ENCODE measurements around the gene MATCAP1. TPM values are rescaled to one million over a fixed set of nuclear protein-coding genes. Genes with fewer than 3 reads are reported as not detected.

MATCAP1 gene
- total RNA-seq, 2 experiments from 2014 or later = 9.7 to 10.6 TPM

GRCh38 chr16:67210069-67210937 lies 26.5 kb upstream of the MATCAP1 start:
- no peaks in the 10 kb centered on the region for H3K4me1 ChIP-seq (ENCODE audit: insufficient read depth, low read length)
- Mint-ChIP-seq H3K27ac (no peak overlapping the region), H3K36me3 (ENCODE audit: low read depth) (peaks cover 5% of the 10 kb centered on the region), H3K9me3 (no peaks in the 10 kb centered on the region), H3K27me3 (no peaks in the 10 kb centered on the region), H3K4me1 (ENCODE audit: low read depth) (no peaks in the 10 kb centered on the region), H3K4me3 (no peak overlapping the region)
- intact Hi-C loops (cut with DNase I, micrococcal nuclease) = no loop called here
- ATAC-seq (ENCODE audit: poor library complexity) (no peak), DNase-seq (no peak)
- no peak overlapping the region for H3K4me3 ChIP-seq (ENCODE audit: low read length)
- no peaks in the 10 kb centered on the region for H3K9me3 ChIP-seq (ENCODE audit: control insufficient read depth in 1 of 2, insufficient read depth in 1 of 2, low read length in 2 of 2)
- H3K36me3 ChIP-seq (ENCODE audit: insufficient read depth, low read length) = peaks cover 16% of the 10 kb centered on the region
- no peaks in the 10 kb centered on the region for H3K27me3 ChIP-seq (ENCODE audit: control insufficient read depth in 1 of 2, insufficient read depth in 2 of 2, low read length in 2 of 2)
- ChIA-PET POLR2A (interaction anchor here (1.3 kb wide), 1 partner anchor 16 kb away, joined by 3 read pairs; the partner anchor contains the start of gene TMEM208), CTCF (no interaction called here)
- no peak overlapping the region for H3K27ac ChIP-seq (ENCODE audit: low read depth in 1 of 2, low read length in 2 of 2)
- no peak for TF ChIP-seq CTCF (IDR thresholded peaks at IDR 0.05)

DNA sequence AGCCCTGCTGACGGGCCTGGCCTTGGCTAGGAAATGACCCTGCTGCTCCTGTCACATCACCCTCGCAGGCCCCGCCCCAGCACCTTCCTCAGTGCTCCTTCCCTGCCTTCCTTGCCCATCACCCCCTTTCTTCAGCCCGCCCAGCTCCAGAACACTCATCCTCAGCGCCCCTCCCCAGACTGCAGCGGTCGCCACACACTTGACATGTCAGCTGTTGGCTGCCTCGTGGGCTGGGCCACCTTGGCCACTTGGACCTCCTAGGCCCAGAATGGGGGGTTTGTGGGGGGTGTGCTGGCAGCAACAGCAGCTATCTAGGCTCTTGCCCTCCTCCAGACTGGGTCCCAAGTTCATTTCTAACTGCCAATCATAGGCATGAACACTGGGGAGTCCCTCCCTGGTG lies 25.8 kb upstream of the MATCAP1 start:
- intact Hi-C loops (cut with DNase I, micrococcal nuclease) = no loop called here
- CTCF ChIA-PET = no interaction called here
- Mint-ChIP-seq H3K27me3 (no peaks in the 10 kb centered on the region), H3K9me3 (no peaks in the 10 kb centered on the region), H3K4me1 (ENCODE audit: low read depth) (no peaks in the 10 kb centered on the region), H3K27ac (no peak overlapping the region), H3K36me3 (ENCODE audit: low read depth) (peaks cover 5% of the 10 kb centered on the region), H3K4me3 (no peak overlapping the region)
- H3K4me1 ChIP-seq (ENCODE audit: insufficient read depth, low read length) = no peaks in the 10 kb centered on the region
- H3K27ac ChIP-seq (ENCODE audit: low read depth in 1 of 2, low read length in 2 of 2) = no peak overlapping the region
- no peak for DNase-seq
- H3K4me3 ChIP-seq (ENCODE audit: low read length) = no peak overlapping the region
- no peak for ATAC-seq (ENCODE audit: poor library complexity)
- POLR2A ChIA-PET = interaction anchor here (1.3 kb wide), 1 partner anchor 17 kb away, joined by 3 read pairs; the partner anchor contains the start of gene TMEM208
- peaks cover 16% of the 10 kb centered on the region for H3K36me3 ChIP-seq (ENCODE audit: insufficient read depth, low read length)
- H3K27me3 ChIP-seq (ENCODE audit: control insufficient read depth in 1 of 2, insufficient read depth in 2 of 2, low read length in 2 of 2) = no peaks in the 10 kb centered on the region
- TF ChIP-seq CTCF (IDR thresholded peaks at IDR 0.05) = no peak
- H3K9me3 ChIP-seq (ENCODE audit: control insufficient read depth in 1 of 2, insufficient read depth in 1 of 2, low read length in 2 of 2) = no peaks in the 10 kb centered on the region

GRCh38 chr16:67208154-67208896 lies 24.6 kb upstream of the MATCAP1 start:
- POLR2A ChIA-PET = interaction anchor here (0.7 kb wide), 1 partner anchor 1064 kb away, joined by 3 read pairs; no protein-coding TSS in a partner anchor
- Mint-ChIP-seq H3K27me3 (no peaks in the 10 kb centered on the region), H3K9me3 (no peaks in the 10 kb centered on the region), H3K27ac (no peak overlapping the region), H3K4me1 (ENCODE audit: low read depth) (no peaks in the 10 kb centered on the region), H3K4me3 (no peak overlapping the region), H3K36me3 (ENCODE audit: low read depth) (peaks cover 11% of the 10 kb centered on the region)
- H3K27me3 ChIP-seq (ENCODE audit: control insufficient read depth in 1 of 2, insufficient read depth in 2 of 2, low read length in 2 of 2) = no peaks in the 10 kb centered on the region
- intact Hi-C loops (cut with DNase I, micrococcal nuclease) = no loop called here
- DNase-seq = no peak
- H3K27ac ChIP-seq (ENCODE audit: low read depth in 1 of 2, low read length in 2 of 2) = no peak overlapping the region
- CTCF ChIA-PET = interaction anchor here (0.6 to 1.3 kb wide), 2 partner anchors 11 to 254 kb away, joined by 3 to 4 read pairs; no protein-coding TSS in a partner anchor
- no peak for ATAC-seq (ENCODE audit: poor library complexity)
- no peak overlapping the region for H3K4me3 ChIP-seq (ENCODE audit: low read length)
- no peaks in the 10 kb centered on the region for H3K9me3 ChIP-seq (ENCODE audit: control insufficient read depth in 1 of 2, insufficient read depth in 1 of 2, low read length in 2 of 2)
- TF ChIP-seq CTCF (IDR thresholded peaks at IDR 0.05) = no peak
- H3K36me3 ChIP-seq (ENCODE audit: insufficient read depth, low read length) = peaks cover 23% of the 10 kb centered on the region
- H3K4me1 ChIP-seq (ENCODE audit: insufficient read depth, low read length) = no peaks in the 10 kb centered on the region

All from CD4-positive, alpha-beta T cell (primary cell).